ENCODE results near the gene GDI2.
"Not testable (repeated sequence)": the region's sequence is repeated elsewhere in the genome, so short reads cannot be mapped to it uniquely, and the experiment has no call there.

The GDI2 gene

DNA sequence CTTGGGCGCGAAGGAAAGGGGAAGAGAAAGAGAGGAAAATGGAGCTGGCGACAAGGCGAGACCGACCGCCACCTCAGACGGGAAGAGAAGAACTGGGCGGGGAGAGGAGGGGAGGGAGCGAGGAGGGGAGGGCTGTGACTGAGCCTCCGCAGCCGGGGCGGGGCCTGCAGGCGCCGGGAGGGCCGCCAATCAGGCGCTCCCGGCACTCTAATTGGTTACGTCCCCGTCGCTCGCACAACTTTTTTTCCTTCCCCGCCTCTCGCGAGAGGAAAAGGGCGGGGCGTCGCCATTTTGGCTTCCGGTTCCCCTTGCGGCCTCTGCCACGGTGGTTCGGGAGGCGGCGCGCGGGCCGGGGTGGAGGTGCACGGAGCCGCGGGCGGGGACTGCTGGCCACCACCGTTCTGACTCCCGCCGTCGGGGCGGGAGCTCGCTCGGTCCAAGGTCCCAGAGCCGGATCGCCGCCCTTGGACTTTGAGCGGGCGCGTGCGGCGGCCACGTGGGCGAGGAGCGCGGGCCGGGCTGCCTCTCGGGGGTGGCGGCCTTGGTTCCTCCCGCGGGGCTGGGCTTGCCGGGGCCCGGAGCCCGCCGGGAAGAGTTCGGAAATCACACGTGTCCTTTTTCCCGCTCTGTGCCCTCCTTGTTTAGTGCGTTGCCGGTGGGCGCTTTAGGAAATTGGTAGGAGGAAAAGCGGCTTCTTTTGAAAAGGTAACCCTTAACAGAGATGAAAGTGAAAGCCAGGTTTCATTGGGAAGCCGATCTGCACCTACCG, at the start of gene GDI2:
Gene GDI2, minus strand, starts transcription at position 94 of the 769 bp plus-strand sequence. CDS start 176 bp downstream, outside the sequence.
- DNase-seq (ENCODE audit: low read depth): peak; percentile 96

DNA sequence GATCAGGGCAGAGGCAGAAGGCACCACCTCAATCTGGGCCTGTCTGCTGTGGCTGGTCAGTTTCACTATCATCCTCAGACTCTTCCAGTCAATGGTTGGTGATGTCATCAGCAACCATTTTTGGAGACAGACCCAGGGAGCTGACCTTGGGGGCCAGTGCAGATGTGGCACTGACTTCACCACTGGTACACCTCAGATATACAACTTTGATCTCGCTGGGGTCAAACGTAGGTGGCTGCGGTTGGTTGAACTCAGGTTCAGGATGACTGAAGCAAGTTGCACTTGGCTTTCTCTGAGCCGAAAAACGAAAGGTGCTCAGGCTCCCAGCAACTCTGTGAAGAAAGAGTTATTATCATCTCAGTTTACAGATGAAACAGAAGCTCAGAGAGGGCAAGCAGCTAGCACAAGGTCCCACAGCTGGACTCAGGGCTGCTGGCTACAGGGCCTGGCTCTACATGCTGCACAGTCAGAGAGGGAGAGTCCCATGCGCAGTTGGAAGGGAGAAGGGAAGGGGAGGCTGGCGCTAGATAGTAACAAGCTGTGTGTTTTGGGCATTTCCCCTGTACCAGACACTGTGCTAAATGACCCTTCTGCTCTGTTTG, 49.2 kb upstream of the GDI2 start:
- DNase-seq (ENCODE audit: low read depth): no peak

DNA sequence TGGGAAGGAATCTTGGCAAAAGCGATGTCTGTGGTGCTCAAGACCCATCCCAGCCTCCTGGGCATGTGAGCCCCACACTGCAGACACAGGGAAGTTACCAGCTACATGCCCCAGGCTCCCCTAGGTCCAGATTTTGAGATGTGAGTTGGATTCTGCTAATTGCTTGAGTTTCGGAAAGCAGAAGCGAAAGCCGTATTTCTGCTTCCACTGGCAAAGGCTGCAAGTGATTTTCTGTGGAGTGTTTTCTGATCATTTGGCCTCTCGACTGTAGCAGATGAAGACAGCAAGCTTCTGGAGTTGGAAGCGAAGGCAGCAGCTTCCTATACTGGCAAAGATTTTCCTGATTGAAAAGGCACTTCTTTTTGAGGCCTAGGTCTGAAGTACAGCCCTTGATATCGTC, 46.8 kb upstream of the GDI2 start:
- no peak for DNase-seq (ENCODE audit: low read depth)

DNA sequence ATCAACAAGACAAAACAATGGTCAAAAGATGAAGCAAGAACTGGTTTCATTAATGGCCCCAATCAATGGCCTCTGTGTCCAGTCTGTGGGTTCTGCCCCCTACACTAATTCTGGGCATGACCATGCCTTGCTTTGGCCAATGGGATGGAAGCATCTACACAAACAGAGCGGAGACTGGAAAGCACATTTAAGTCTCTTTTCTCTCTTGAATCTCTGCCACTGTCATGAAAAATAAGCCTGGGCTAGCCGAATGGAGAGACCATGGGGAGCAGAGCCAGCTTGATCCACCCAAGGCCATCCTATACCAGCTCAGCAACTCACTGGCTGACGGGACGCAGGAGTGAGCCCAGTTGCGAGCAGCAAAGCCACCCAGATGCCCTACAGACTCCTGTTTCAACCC, 45.6 kb upstream of the GDI2 start:
- DNase-seq (ENCODE audit: low read depth): no peak

DNA sequence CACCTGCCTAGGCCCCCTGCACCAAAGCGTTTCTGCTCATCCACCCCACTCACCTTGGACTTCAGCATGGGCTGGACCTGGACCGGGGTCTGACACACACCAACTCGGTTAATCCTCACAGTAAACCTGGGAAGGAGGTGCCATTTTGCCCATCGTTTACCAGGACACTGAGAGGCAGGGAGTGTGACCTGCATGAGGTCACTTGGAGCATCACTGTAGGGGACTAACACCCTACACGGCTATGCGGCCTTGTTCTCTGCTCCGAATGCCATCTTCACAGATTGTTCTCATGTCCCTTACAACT, 43.4 kb upstream of the GDI2 start:
- DNase-seq (ENCODE audit: low read depth): no peak

DNA sequence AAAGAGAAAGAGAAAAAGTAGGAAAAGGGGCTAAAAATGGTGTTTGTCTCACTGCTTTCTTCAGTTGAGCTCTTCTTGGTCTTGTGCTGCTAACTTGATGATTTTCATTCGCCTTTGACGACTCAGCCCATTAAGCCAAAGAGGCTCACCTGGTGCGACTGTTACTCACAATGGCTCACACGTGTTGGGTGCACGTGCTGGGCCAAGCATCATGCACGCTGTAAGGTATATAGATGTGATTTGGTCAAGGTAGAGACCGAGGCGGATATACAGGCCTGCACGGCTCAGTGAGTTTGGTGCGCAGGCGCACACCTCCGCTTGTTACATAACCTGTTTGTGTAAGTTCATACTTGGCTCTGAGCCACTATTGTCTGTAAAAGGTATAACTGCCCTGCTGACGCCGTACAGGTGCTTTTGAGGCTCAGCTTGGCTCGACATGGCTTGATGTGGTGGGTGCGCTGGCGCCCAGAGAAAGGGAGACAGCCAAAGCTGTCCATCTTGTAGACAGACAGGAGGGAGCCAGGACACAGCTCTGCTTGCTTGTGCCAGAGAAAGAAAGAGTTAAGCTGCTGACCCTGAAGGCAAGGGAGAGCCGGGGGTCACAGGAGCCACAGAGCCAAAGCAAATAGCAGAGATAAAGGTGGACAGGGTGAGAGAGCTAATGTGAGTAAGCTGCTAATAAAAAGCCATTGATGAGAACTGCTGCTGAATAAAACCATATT, 42.9 kb upstream of the GDI2 start:
- DNase-seq (ENCODE audit: low read depth): no peak

DNA sequence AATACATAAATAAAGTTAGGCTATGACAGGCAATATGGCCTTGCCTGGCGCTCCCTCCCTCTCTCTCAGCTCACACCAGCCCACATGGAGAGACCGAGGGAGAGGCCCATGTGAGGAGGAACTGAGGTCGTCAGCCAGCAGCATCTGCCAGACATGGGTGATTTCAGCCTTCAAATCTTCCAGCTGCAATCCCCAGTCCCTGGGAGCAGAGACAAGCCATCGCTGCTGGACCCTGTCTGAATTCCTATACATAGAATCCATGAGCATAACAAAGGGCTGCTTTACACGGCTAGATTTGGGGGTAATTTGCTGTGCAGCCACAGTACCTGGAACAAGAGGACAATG, 40.9 kb upstream of the GDI2 start:
- no peak for DNase-seq (ENCODE audit: low read depth)

DNA sequence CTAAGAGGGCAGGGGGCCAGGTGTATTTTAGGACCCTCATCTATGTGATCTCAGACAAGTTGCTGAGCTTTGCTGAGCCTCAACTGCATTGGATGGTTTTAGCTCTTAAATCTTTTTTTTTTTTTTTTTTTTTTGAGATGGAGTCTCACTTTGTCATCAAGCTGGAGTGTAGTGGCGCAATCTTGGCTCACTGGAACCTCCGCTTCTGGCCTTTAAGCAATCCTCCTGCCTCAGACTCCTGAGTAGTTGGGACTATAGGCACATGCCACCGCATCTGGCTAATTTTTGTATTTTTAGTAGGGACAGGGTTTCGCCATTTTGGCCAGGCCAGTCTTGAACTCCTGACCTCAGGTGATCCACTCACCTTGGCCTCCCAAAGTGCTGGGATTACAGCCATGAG, 33.4 kb upstream of the GDI2 start:
- DNase-seq (ENCODE audit: low read depth): not testable (repeated sequence)

DNA sequence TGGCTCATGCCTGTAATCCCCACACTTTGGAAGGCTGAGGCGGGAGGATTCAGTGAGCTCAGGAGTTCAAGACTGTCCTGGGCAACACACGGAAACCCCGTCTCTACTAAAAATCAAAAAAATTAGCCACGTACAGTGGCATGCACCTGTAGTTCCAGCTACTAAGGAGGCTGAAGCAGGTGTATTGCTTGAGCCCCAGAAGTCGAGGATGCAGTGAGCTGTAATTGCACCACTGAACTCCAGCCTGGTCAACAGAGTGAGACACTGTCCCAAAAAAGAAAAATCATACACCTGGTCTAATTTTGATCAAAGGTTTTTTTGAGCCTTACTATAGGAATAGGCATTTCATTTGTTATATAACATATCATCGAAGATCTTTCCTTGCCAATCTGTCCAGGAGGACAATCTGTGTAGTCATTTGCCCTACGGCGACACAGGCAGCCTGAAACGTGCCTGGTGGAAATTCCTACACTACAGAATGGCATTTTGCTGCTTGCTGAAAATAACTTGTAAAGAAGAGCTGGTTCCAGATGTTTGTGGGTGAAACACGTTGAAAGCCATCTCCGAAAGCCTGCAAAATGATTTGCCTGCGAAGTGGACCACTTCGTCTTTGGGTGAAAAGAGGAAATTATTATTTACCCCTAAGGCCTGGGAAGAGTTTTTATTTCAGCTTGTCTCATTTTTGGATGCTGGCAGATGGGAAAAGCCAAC, 31.3 kb upstream of the GDI2 start:
- DNase-seq (ENCODE audit: low read depth): no peak

DNA sequence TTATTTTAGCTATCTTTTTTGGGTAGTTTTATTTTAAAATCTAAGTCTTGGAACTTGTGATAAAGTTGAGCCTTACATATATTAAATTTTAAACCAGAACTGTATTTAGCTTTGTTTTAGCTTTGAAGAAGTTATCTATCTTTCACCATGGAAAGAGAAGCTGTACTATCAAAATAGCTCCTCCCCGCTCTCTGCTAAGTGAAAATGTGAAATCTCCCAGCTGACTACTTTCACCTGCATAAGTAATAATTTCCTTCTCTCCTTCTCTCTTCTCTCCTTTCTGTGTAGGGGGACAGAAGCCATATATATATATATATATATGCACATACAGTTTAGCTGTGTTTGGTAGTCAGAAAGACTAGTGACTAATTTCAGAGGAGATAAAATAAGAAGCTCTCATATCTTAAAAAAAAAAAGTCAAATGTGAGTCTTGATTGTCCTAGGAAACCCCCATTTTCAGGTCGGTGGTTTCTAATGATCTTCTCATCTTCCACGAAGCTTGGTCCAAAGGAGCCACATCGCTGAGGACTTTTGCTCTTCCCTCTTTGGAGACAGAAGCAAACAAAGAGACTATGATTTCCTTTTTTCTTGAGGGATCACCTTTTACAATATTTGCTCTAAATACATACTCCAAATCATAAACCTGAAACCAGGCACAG, 30.6 kb upstream of the GDI2 start:
- no peak for DNase-seq (ENCODE audit: low read depth)

DNA sequence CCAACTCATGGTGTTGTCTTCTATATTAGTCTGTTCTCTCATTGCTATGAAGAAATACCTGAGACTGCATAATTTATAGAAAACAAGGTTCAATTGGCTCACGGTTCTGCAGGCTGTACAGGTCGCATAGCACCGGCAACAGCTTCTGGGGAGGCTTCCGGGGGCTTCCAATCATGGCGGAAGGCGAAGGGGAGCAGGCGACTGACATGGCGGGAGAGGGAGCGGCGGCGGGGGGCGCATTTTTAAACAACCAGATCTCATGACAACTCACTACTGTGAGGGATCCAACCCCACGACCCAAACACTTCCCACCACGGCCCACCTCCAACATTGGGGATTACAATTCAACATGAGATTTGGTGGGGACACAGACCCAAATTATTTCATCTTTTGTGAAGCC, 28.7 kb upstream of the GDI2 start:
- DNase-seq (ENCODE audit: low read depth): no peak

DNA sequence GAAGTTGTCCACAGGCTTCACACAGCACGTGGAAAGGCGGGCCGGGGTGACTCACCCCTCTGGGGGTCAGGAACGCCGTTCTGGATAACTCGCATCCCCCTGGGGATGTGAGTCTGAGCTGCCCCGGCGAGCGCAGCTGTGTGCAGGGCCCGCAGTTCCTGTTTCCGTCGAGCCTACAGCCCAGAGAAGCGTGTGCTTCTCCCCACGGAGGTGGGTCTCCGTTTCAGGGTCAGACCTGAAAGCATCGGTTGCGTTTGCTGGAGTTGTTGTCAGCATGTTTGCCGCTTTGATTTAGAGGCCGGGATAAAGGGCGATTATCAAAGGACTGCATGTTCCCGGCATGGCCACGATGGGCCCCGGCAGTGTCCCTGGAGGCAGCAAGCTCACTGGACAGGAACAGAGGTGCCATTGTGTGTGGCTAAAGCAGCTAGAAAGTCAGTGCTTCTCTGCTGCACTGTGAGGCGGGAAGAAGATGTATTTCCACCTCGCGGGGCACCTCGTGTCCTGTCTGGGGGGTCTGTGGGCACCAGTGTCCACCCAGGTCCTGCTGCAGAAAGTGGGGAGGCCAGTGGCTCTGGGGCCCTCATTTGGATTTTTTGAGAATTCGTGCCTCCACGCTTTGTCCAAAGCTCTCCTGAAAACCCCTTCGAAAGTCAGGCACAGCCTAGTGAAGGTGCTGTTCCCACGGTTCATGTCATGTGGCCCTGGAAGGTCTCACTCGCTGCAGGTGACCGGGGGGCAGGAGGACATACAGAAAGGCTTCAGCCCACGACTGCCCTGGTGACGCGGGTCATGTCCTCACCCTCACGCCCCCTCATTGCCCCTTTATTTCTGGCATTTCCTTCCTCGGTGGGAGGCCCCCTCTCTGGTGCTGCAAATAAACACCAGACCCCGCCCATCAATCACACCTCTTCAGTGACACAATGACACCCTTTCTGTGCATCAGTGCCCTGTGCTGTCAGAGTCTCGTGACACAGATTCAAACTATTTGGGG, 27.4 kb upstream of the GDI2 start:
- DNase-seq (ENCODE audit: low read depth): no peak

DNA sequence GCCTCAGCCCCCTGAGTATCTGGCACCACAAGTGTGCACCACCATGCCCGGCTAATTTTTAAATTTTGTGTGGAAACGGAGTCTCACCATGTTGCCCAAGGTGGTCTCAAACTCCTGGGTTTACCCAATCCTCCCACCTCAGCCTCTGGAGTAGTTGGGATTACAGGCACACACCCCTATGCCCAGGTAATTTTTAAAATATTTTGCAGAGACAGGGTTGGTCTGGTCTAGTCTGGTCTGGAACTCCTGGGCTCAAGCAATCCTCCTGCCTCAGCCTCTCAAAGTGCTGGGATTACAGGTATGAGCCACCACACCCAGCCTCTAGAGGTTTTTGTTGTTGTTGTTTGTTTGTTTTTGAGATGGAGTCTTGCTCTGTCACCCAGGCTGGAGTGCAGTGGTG, 22.9 kb upstream of the GDI2 start:
- DNase-seq (ENCODE audit: low read depth): not testable (repeated sequence)

DNA sequence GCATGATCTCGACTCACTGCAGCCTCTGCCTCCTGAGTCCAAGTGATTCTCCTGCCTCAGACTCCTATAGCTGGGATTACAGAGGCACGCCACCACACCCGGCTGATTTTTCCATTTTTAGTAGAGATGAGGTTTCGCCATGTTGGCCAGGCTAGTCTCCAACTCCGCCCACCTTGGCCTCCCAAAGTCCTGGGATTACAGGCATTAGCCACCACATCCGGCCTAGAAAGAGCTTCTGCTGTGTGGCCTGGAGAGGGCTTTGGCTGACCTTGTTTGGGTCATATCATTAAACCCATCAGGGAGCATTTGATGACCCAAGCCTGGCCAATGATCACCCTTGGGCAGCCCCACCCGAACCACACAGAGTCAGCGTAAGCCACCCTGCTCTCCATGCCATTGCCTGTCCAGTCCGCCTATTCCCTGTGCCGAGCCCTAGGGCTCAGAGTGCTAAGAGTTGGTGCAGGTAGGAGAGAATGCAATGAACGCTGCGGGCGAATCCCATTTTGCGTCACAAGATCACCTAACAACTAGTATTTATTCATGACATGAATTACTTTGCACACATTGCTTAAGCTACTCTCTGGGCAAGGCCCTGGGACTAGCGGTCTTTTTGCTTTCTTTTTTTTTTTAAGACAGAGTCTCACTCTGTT, 22.3 kb upstream of the GDI2 start:
- no peak for DNase-seq (ENCODE audit: low read depth)

DNA sequence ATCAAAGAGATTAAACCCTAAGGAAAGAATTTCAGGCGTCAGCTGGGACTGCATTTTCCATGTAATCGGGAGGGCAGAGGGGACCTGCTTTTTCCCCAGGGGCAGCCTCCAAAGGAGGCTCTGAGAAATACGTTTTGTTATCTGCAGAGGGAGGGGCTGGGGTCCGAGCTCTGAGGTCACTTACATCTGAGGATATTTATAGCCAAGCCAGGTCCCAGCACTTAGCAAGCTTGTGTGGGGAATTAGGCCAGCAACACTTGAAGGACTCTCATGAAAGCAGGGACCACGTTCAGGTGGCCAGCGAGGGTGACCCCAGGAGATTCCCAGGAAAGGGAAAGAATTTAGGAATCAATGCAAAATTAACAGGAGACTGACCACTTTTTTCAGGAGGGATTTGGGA, 20.6 kb upstream of the GDI2 start:
- DNase-seq (ENCODE audit: low read depth): no peak

DNA sequence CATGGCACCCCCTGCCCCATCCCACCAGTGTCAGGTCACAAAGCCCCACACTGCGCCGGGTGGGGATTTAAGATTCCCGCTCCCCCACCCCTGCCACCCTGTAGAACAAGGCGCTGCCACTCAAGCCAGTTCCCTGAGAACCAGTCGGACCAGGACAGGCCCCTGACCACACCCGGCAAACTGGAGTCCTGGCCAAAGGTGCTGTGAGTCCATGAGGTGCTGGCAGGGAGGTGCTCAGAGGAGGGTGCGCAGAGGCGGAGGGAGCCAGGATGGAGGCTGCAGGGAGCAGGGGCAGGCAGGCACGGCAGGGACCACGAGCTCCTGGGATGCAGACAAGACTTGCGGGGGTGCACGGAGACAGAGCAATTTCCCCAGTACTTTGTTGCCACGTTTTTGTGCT, 19.7 kb upstream of the GDI2 start:
- no peak for DNase-seq (ENCODE audit: low read depth)

DNA sequence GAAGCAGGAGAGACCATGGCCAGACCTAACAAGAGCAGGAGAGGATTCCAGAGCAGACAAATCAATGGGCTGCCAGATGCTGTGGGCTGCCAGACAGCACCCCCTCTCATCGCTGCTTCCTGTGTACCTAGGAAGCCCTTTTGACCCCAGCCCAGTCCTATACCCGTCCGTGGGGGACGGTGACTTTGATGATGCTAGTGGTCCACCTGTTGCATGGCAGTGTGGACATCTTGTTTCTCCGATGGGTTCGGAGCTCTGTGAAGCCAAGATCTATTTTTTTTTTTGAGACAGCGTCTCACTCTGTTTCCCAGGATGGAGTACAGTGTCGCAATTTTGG, 18.2 kb upstream of the GDI2 start:
- DNase-seq (ENCODE audit: low read depth): no peak

DNA sequence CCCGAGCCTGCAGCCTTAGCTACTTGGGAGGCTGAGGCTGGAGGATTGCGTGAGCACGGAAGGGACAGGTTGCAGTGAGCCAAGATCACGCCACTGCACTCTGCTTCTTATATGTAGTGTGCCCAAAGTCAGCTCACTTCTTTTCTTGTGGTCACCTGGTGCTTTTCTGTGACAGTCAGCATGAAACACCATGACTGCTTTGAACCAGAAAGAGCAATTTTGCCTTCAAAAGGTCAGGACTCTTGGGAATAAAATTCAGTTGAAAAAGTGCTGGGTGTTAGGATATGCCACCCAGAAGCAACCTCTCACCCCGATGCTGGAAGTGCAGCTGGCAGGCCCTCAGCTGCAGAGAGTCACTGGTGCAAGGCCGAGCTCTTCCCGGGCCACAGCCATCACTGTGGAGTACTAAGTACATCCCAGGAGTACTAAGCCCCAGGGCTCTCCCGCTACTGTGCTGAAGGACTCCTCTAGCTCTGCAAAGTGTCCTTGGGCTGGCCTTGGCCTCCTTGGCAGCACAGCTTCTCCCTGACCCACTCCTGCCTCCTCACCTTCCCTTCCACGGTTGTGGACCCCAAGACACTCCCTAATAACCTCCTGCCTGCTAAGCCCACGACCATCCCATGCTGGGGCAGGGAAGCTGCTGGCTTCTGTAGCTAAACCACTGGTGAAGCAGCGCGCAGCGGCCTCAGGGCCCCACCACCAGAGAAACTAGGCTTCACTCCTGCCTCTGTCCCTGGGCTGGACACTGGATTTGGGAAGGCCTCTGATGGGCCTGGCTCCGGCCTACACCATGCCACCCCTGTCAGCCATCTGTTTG, 17.6 kb upstream of the GDI2 start:
- no peak for DNase-seq (ENCODE audit: low read depth)

DNA sequence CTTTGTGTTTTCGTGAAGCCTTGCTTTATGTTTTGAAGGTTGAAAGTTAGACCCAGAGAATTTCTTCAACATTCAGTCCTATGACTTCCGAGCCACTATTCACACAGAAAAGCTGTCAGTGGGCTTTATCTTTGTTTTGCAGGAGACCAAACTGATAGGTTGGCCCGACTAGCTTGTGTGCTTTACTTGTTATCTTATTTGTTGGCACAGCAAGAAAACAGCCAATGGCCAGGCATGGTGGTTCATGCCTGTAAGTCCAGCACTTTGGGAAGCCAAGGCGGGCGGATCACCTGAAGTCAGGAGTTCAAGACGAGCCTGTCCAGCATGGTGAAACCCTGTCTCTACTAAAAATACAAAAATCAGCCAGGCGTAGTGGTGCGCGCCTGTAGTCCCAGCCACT, 16.0 kb upstream of the GDI2 start:
- no peak for DNase-seq (ENCODE audit: low read depth)

DNA sequence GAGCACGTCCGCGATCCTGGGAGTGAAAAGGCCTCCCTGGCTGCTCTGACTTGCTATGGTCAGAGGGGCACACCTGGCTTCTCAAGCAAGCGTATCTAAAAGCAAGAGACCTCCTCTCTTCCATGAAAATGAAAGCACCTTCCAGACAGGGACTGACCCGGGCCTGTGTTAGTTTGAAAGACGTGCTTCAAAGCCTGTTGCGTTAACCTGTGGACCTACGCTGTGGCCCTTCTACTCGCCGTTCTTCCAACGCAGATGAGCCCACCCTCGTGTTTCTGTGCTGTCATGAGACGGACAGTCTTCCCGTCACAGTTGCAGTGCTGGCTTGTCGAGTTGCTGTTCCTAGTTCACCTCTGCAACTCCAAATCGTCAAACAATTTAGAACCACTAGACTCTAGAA, 15.5 kb upstream of the GDI2 start:
- DNase-seq (ENCODE audit: low read depth): no peak
